Transverse colon (tissue), 4 donors: ENCODE results near the gene AP3B1. TPM values are rescaled to one million over a fixed set of nuclear protein-coding genes. Genes with fewer than 3 reads are reported as not detected.

Experiments used
- DNase-seq: peaks from one replicate; pipeline ENCODE4 v3.0.0-alpha.2; 2019
- H3K27ac ChIP-seq, 4 donors: fragments of 200-600 bp; sonication (generic); 2 replicates each; pipeline ENCODE4 v1.5.1; 2016 to 2018; ENCODE audit warnings: inconsistent platforms in 4 of 4
- H3K27me3 ChIP-seq: fragments of 200-600 bp; sonication (generic); 2 replicates; pipeline ENCODE4 v1.5.1; 2017; ENCODE audit warnings: inconsistent platforms
- H3K36me3 ChIP-seq, 4 donors: fragments of 200-600 bp; sonication (generic); 2 replicates each; pipeline ENCODE4 v1.5.1; 2017 to 2019; ENCODE audit warnings: inconsistent platforms in 4 of 4
- H3K4me1 ChIP-seq, 4 donors: fragments of 200-600 bp; sonication (generic); 2 replicates each; pipeline ENCODE4 v1.5.1; 2017 to 2020; ENCODE audit warnings: inconsistent platforms in 4 of 4
- H3K4me3 ChIP-seq, 4 donors: fragments of 200-600 bp; sonication (generic); 1 replicate in 1 of 4; 2 replicates in 3 of 4; pipeline versions ENCODE4 v1.5.1 to v1.6.1; 2017 to 2019; ENCODE audit warnings: inconsistent platforms in 4 of 4
- H3K9me3 ChIP-seq, 2 donors: fragments of 200-600 bp; sonication (generic); 2 replicates each; pipeline ENCODE4 v1.5.1; 2017 to 2019; ENCODE audit warnings: inconsistent platforms in 2 of 2
- CTCF ChIP-seq, 5 experiments: fragments of 200-600 bp in 3 of 5; fragments of 450-650 bp in 2 of 5; sonication (generic) in 3 of 5; IDR thresholded peaks; 1 replicate in 2 of 5; 2 replicates in 3 of 5; pipeline ENCODE4 v1.5.1; 2016 to 2017; ENCODE audit warnings: antibody characterized with exemption in 5 of 5, inconsistent platforms in 3 of 5, mild to moderate bottlenecking in 2 of 5, moderate library complexity in 1 of 5
- EP300 ChIP-seq: sonication (generic); formaldehyde crosslinking; IDR thresholded peaks from one replicate; pipeline ENCODE4 v1.6.1; 2017; ENCODE audit warnings: antibody characterized with exemption, low read depth
- POLR2A ChIP-seq: fragments of 450-650 bp; IDR thresholded peaks from one replicate; pipeline ENCODE4 v1.6.1; 2016; ENCODE audit warnings: antibody characterized with exemption, mild to moderate bottlenecking, moderate library complexity
- POLR2AphosphoS5 ChIP-seq, 3 donors: sonication (generic); formaldehyde crosslinking; IDR thresholded peaks; one replicate each; pipeline ENCODE4 v1.6.1; 2016; ENCODE audit warnings: antibody characterized with exemption in 3 of 3
- WGBS, 2 donors: methylation state at CpG; one replicate each; pipeline ENCODE4 v1.1.5; 2018; ENCODE audit warnings: low coverage in 1 of 2; 5-methylcytosine and 5-hydroxymethylcytosine counted together
- in situ Hi-C, 4 donors: fragments of 200-750 bp; cut with MboI; loops; one replicate each; pipeline versions ENCODE4 v1.15.0 to v1.15.1; 2017; ENCODE audit warnings: low sequenced_read_pairs in 3 of 4, low pct_ligation_motif_present in 1 of 4, low pct_unique_long_range_greater_than_20kb in 1 of 4
- intact Hi-C: fragments of 100-400 bp; cut with DNase I; formaldehyde crosslinking; loops from one replicate; pipeline ENCODE4 v1.15.1; 2023; ENCODE audit warnings: low total_unique reads
- total RNA-seq, 4 donors: library from RNA; depleted of rRNA; stranded (reverse); fragments of >200 nt; gene quantifications; one replicate each; pipeline ENCODE4 v1.1.0, GENCODE V29; 2016

AP3B1 gene
- total RNA-seq, 4 donors from 2014 or later: 45.7 to 61.3 (median 53.4) TPM

- WGBS, 2 donors: 77 to 81% methylated on average over 5 of the region's 5 CpGs
- Histone ChIP-seq H3K27ac (no peak overlapping the region), H3K27me3 (no peaks in the 10 kb centered on the region), H3K4me1 (peaks cover 0 to 14% (median under 1%) of the 10 kb centered on the region in 4 donors), H3K4me3 (no peak overlapping the region), H3K9me3 (no peaks in the 10 kb centered on the region), H3K36me3 (no peaks in the 10 kb centered on the region)
- intact Hi-C loops (no loop called here), in situ Hi-C loops (no loop called here)
- DNase-seq: no peak
- TF ChIP-seq CTCF (IDR thresholded peaks at IDR 0.05) (no peak), POLR2A (no peak), POLR2AphosphoS5 (IDR thresholded peaks at IDR 0.05) (no peak), EP300 (no peak)
Observed at GRCh38 chr5:77983482-77984199, 310.9 kb downstream of the AP3B1 start.

- TF ChIP-seq EP300: no peak
- no peak for TF ChIP-seq POLR2AphosphoS5 (IDR thresholded peaks at IDR 0.05)
- TF ChIP-seq CTCF (IDR thresholded peaks at IDR 0.05): no peak
- no peak for TF ChIP-seq POLR2A
- intact Hi-C loops (no loop called here), in situ Hi-C loops (no loop called here)
- WGBS, 2 donors: 80 to 86% methylated on average over 1 to 3 of the region's 3 CpGs
- no peak for DNase-seq
- Histone ChIP-seq H3K27me3 (no peaks in the 10 kb centered on the region), H3K27ac (no peak overlapping the region), H3K36me3 (no peaks in the 10 kb centered on the region), H3K9me3 (no peaks in the 10 kb centered on the region), H3K4me1 (peaks cover 0 to 22% (median 4%) of the 10 kb centered on the region in 4 donors), H3K4me3 (no peak overlapping the region)
Observed at GRCh38 chr5:77981820-77982219, 312.7 kb downstream of the AP3B1 start.

GRCh38 chr5:77974576-77974975, 319.9 kb downstream of the AP3B1 start:
- peaks cover 60% of the 10 kb centered on the region for H3K27me3 ChIP-seq
- in situ Hi-C loops (no loop called here), intact Hi-C loops (no loop called here)
- H3K4me3 ChIP-seq: no peak overlapping the region
- H3K4me1 ChIP-seq: peaks cover 5 to 29% (median 14%) of the 10 kb centered on the region in 4 donors
- no peak for DNase-seq
- TF ChIP-seq EP300: no peak
- no peak for TF ChIP-seq CTCF (IDR thresholded peaks at IDR 0.05)
- no peak for TF ChIP-seq POLR2A
- TF ChIP-seq POLR2AphosphoS5 (IDR thresholded peaks at IDR 0.05): no peak
- H3K9me3 ChIP-seq: no peaks in the 10 kb centered on the region
- no peaks in the 10 kb centered on the region for H3K36me3 ChIP-seq
- no peak overlapping the region for H3K27ac ChIP-seq

GRCh38 chr5:77973253-77973609, 321.3 kb downstream of the AP3B1 start:
- 33% methylated on average over 19 of the region's 19 CpGs; no CpG with 5 or more reads in 1 of the 2 donors for WGBS, 2 donors
- TF ChIP-seq EP300 (no peak), POLR2AphosphoS5 (IDR thresholded peaks at IDR 0.05) (no peak), CTCF (IDR thresholded peaks at IDR 0.05) (peak in 2 of 5 experiments; percentile 14 to 23)
- H3K9me3 ChIP-seq: no peaks in the 10 kb centered on the region
- H3K4me3 ChIP-seq: peak overlapping the region in 1 of 4 donors; percentile 45
- H3K36me3 ChIP-seq: no peaks in the 10 kb centered on the region
- H3K27ac ChIP-seq: no peak overlapping the region
- peaks cover 74% of the 10 kb centered on the region for H3K27me3 ChIP-seq
- DNase-seq: no peak
- in situ Hi-C loops: no loop called here
- H3K4me1 ChIP-seq: peaks cover 5 to 21% (median 12%) of the 10 kb centered on the region in 4 donors
- intact Hi-C loops: no loop called here
